Pulmonary artery endothelial cell (primary cell): Measurements from ENCODE around the gene PTPRE. TPM values are rescaled to one million over a fixed set of nuclear protein-coding genes. Genes with fewer than 3 reads are reported as not detected.

Source experiments
- DNase-seq: peaks from one replicate; pipeline ENCODE4 v3.0.0-alpha.2; 2011; ENCODE audit warnings: low read depth, low spot score
- total RNA-seq: library from RNA; depleted of rRNA; stranded (reverse); fragments of >200 nt; gene quantifications from 2 replicates; pipeline ENCODE4 v1.2.3, GENCODE V29; 2014

PTPRE gene
- total RNA-seq, 1 donor from 2014 or later, result 43.3 TPM

DNA sequence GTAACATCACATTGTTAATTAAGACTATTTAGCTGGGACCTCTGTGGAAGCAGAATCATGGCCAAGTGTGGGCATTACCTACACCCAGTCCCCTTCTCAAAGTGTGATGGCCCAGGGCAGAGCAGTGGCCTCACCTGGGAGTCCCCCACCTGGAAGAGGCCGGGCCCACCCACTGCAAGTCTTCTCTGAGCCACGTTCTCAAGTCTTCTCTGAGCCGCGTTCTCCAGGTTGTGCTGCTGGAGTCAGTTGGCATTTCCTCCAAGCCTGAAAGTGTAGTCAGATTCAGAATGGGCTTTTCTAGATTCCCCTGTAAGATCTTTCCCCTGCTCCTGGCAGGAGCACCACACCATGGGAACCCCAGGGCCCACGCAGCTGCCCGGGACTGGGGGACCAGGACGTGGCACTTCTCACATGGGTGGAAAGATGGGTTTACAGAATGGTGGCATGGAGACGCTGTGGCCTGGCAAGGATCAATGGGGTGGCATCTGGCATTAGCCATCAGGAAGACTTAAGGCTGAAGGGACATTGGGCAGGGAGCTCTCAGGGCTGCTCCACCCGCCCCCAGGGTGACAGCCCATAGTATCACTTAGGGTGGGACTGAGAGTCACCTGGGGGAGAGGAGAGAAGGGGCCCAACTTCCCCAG is 151.3 kb downstream of the PTPRE start:
- DNase-seq, result no peak

GRCh38 chr10:128058750-128059134 is 151.8 kb downstream of the PTPRE start:
- no peak for DNase-seq

- DNase-seq, result no peak
Observed at GRCh38 chr10:128059266-128059981, 152.5 kb downstream of the PTPRE start.

GRCh38 chr10:128059982-128060293 is 153.0 kb downstream of the PTPRE start:
- DNase-seq, result no peak

- no peak for DNase-seq
Observed at GRCh38 chr10:128060341-128061250, 153.7 kb downstream of the PTPRE start.

DNA sequence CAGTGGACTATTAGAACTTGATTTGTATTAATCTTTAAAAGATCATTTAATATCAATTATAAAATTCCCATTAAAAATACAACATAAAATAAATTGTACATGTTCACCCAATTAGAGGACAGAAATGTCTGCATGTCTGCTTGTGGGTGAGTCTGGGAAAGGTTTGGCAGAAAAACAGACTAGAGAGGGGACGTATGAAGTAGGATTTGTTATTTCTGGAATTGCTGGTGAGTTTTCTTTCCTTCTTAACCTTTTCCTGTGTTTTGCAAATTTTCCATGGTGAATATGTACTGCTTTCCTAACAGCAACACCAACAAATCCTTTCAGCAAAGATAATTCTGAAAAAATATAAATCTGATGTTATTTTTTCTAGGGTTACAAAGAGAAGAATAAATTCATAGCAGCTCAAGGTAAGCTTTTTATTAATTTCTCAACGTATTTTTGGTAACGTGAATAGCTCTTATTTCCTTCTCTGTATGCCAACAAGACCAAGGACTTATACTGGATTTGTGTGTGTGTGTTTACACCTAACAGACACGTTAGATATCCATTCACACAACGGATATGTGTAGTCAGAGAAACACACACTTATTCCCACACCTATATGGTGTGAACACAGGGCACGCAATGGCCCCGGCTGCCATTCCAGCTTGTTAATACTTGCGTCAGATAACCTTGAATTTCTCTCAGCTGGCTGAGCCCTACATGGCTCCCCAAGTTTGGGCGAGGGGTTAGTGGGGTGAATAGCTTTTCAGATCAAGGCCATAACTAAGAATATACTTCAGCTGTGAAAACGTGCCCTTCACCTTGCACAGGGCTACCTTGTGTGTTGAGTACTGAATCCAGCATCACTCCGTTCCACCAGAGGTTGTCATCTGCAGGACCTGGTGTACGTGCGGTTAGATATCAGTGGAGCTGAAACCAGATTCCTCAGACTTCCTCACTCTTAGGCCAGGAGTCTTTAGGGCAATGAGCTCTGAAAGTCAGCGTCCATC is 154.7 kb downstream of the PTPRE start:
- no peak for DNase-seq

DNA sequence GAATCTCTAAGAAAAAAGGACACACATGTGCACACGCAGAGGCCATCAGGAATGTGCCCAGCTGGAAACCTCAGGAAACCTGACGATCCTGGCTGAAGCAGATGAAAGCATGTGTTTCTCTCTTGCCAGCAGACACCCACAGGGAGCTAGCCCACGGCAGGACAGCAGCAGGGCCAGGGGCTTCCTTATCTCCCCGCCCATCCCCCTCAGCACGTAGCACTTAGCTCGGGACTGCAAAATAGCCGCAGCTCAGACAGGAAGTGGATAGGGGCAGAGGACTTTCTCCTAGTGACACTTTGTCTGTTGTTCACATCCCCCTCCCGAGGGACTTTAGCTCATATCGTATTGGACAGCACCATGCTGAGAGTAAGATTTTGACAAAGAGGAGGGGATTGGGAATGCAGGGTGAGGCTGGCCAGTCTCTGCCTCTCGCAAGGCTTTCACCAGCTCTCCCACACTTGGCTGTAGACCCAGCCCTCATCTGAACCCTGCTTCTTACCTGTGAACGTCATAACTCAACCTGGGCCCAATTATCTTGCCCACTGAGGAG is 155.5 kb downstream of the PTPRE start:
- no peak for DNase-seq

DNA sequence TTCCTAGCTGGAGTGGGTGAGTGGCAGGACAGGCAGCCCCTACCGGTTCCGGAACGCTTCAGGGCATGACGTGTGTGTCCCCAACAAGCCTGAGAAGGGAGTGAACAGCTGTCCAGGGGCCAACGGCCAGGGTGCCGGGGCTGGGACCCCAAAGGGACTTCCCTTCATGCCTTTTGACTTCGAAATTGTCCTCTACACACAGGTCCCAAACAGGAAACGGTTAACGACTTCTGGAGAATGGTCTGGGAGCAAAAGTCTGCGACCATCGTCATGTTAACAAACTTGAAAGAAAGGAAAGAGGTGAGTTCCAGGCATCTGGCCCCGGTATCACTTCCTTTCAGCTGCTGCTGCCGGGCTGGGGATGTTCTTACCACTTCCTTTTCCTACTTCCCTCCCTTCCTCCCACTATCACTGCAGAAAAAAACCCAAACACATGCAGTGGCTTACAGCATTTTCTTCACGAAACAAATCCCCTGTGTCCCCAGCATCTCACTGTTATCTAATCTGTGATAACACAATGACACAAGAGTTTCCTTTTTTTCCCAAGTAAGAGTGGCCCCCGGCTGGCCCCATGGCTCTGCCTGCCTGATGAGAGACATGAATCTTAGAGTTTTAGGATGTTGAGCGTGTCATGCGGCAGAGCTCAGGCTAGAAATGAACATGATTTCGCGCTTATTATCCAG is 156.1 kb downstream of the PTPRE start:
- no peak for DNase-seq

DNA sequence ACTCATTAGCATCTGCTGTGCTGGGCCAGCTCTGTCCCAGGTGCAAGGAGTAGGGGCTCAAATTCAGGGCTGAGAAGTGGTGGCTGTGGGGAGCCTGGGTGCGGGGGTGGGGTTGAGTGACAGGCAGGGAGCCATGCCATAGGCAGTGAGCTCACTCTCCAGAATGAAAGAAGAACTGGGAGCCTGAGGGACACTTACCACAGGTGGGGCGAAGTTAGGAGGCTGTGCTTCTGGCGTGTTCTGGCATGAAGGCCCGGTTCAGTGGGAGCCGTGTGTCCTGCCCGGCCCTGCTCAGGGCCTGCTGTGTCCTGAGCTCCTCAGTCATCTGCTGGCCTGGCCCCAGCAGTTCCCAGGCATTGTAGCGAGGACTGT is 156.8 kb downstream of the PTPRE start:
- no peak for DNase-seq

GRCh38 chr10:128064108-128064969 is 157.4 kb downstream of the PTPRE start:
- DNase-seq, result no peak

- DNase-seq, result no peak
Observed at GRCh38 chr10:128064970-128065580, 158.2 kb downstream of the PTPRE start.

DNA sequence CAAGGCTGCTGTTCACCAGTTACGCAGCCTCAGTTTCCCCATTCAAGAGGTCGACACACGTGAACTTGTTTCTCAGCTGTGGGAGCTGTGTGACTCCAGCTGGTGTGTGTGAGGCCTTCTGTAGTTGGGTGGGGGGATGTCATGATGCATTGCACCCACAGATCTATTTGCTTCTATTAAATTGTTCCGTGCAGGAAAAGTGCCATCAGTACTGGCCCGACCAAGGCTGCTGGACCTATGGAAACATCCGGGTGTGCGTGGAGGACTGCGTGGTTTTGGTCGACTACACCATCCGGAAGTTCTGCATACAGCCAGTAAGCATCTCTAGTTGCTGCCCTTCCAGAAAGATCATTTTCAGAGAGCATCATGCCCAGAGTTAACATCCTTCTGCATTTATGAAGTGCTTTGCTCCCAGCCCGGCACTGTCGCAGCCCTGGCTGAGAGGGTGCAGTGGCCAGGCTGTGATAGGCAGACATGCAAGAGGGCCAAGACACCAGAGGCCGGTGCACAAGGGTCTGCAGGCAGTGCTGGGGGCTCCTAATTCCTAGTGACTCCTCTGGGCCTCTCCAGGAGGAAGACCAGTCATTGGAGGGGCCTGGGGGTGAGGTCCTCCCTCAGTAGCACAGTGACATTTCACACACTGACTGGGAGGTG is 159.1 kb downstream of the PTPRE start:
- DNase-seq, result no peak

DNA sequence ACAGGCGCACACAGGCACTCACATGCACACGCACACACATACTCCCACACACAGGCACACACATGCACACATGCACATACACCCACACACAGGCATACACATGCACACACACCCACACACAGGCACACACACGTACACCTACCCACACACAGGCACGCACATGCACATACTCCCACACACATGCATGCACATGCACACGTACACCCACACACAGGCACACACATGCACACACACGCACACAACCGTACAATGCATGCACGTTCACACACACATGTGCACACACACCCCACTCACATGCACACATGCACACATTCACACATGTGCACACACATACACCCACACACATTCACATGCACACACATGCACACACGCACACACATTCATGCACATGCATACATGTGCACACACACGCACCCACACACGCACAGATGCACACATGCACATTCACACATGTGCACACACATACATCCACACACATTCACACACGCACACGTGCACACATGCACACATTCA is 160.0 kb downstream of the PTPRE start:
- DNase-seq, result no peak

DNA sequence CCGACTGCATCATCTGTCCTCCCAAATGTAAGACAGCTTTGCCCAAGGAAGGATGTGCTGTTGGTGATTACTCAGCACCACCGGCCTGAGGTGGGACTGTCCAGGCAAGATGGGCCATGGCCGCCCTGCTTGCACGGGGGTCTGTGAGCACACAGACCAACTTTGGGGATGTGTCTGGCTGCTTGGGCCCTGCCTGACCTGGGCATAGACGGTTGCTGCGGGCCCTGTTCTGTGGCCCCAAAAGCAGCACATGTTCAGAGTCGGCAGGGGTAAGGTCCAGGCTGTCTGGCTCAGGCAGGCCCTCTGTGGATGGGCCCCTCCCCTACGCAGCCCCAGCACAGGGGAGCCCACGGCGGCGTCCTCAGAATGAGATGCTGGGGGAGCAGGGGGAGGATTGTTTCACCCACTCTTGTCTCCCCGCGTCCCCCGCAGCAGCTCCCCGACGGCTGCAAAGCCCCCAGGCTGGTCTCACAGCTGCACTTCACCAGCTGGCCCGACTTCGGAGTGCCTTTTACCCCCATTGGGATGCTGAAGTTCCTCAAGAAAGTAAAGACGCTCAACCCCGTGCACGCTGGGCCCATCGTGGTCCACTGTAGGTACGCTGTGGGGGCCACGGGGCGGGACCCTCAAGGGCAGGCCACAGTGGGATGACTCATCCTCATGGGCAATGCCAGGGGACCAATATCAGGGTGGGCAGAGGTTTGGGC is 160.9 kb downstream of the PTPRE start:
- no peak for DNase-seq

- no peak for DNase-seq
Observed at GRCh38 chr10:128068398-128069285, 161.7 kb downstream of the PTPRE start.

DNA sequence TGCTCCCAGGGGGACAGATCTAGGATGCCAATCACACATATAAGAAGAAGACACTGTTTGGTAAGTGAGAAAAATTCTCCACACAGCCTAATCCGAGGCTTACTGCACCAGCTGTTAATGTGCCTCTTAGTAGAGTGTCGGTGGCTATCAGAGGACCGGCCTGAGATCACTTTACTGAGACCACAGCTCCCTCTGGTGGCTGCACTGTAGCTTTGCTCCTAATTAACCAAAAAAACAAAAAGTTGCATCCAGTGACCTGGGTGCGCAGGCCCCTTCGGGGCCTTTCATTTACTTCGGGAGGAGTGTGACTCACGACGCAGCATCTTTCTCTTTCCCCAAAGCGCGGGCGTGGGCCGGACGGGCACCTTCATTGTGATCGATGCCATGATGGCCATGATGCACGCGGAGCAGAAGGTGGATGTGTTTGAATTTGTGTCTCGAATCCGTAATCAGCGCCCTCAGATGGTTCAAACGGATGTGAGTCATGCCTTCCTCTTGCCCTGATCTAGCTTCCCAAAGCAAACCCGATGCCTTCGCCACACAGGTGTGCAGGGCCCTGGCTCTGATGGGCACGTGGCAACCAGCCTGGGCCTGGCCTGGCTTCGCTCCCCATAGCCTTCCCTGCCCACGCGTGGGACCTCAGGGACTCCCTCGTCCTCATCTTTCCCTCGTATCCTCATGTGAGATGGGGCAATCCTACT is 162.6 kb downstream of the PTPRE start:
- DNase-seq, result peak; percentile 30
